ENCODE data around the gene ZNF605. TPM values are rescaled to one million over a fixed set of nuclear protein-coding genes. Genes with fewer than 3 reads are reported as not detected.

ZNF605 gene
- total RNA-seq (2021; ENCODE audit: unreplicated experiment) (20.6 TPM), Bru-seq, nascent RNA (percentile 79 among the genes with signal in this experiment), BruChase-seq, experiment 1, labeled RNA remaining after a 2-hour chase (percentile 90 among the genes with signal in this experiment), BruChase-seq, experiment 2, labeled RNA remaining after a 6-hour chase (percentile 88 among the genes with signal in this experiment)
- 6.7 TPM for polyA plus RNA-seq (2012; ENCODE audit: insufficient read length)
- long read RNA-seq, full-length matches to known transcripts, result 11 of 20 reads
- long read RNA-seq, partial matches to known transcripts, result 0 of 20 reads
- long read RNA-seq, other reads (novel, unspliced or antisense), result 9 of 20 reads

GRCh38 chr12:132956011-132956788 lies at the start of gene ZNF605:
TSS of gene ZNF605 (minus strand) at chr12:132956306. CDS start at chr12:132945635, 10,671 bp downstream.
- Histone ChIP-seq H3K36me3 (ENCODE audit: control insufficient read depth, insufficient read depth, low read length) (no peaks in the 10 kb centered on the region), H3K9me3 (ENCODE audit: control insufficient read depth, insufficient read depth, low read depth, low read length) (peaks cover 20% of the 10 kb centered on the region; the same call in 1 of the 2 replicates), H3K4me3 (ENCODE audit: low read depth in 2 of 2, low read length in 2 of 2) (peak within 1 kb of the TSS; percentile 82 to 85), H3K27me3 (ENCODE audit: control insufficient read depth, insufficient read depth, low read length) (no peaks in the 10 kb centered on the region), H3K27ac (ENCODE audit: low read length) (peak within 1 kb of the TSS; percentile 93), H3K4me1 (ENCODE audit: control insufficient read depth, insufficient read depth, low read length) (0 out of 2 replicates have a peak, but pooled peaks cover 6% of the 10 kb centered on the region)
- peak; percentile 10 for DNase-seq (ENCODE audit: low read depth, low spot score)
- POLR2A ChIA-PET, result no interaction called here
- in situ Hi-C loops (cut with HindIII; ENCODE audit: low pct_unique_long_range_greater_than_20kb, low sequenced_read_pairs) (no loop called here), intact Hi-C loops (cut with micrococcal nuclease; ENCODE audit: unreplicated experiment) (no loop called here)
- TF ChIP-seq SIN3A (IDR thresholded peaks at IDR 0.05; ENCODE audit: borderline replicate concordance, insufficient read depth, low read depth, low read length) (0 out of 2 replicates have a peak, but pooled peaks have one; percentile 1), TCF7L2 (IDR thresholded peaks at IDR 0.05; ENCODE audit: low read depth, low read length) (no peak), REST (IDR thresholded peaks at IDR 0.05; ENCODE audit: insufficient read depth in 1 of 2, low read depth in 2 of 2, low read length in 1 of 2) (no peak), POLR2AphosphoS5 (IDR thresholded peaks at IDR 0.05; ENCODE audit: low read depth, low read length) (no peak), CTCF (IDR thresholded peaks at IDR 0.05) (no peak)
- no TSS peak for BruUV-seq (replicated peaks)
- peak; percentile 92 for ATAC-seq
- CTCF ChIA-PET, result interaction anchor here (0.6 kb wide), 1 partner anchor 20 kb away, joined by 5 read pairs; no protein-coding TSS in a partner anchor

- no peak overlapping the region for H3K4me3 ChIP-seq (ENCODE audit: low read depth in 2 of 2, low read length in 2 of 2)
- DNase-seq (ENCODE audit: low read depth, low spot score) (no peak), ATAC-seq (no peak)
- H3K9me3 ChIP-seq (ENCODE audit: control insufficient read depth, insufficient read depth, low read depth, low read length), result peaks cover 55% of the 10 kb centered on the region
- ChIA-PET POLR2A (no interaction called here), CTCF (no interaction called here)
- no peak overlapping the region for H3K27ac ChIP-seq (ENCODE audit: low read length)
- no peaks in the 10 kb centered on the region for H3K4me1 ChIP-seq (ENCODE audit: control insufficient read depth, insufficient read depth, low read length)
- intact Hi-C loops (cut with micrococcal nuclease; ENCODE audit: unreplicated experiment), result no loop called here
- no peak for TF ChIP-seq SIN3A (IDR thresholded peaks at IDR 0.05; ENCODE audit: borderline replicate concordance, insufficient read depth, low read depth, low read length)
- TF ChIP-seq REST (IDR thresholded peaks at IDR 0.05; ENCODE audit: insufficient read depth in 1 of 2, low read depth in 2 of 2, low read length in 1 of 2), result no peak
- no peak for TF ChIP-seq CTCF (IDR thresholded peaks at IDR 0.05)
- no peak for TF ChIP-seq POLR2AphosphoS5 (IDR thresholded peaks at IDR 0.05; ENCODE audit: low read depth, low read length)
- TF ChIP-seq TCF7L2 (IDR thresholded peaks at IDR 0.05; ENCODE audit: low read depth, low read length), result no peak
- H3K36me3 ChIP-seq (ENCODE audit: control insufficient read depth, insufficient read depth, low read length), result no peaks in the 10 kb centered on the region
- H3K27me3 ChIP-seq (ENCODE audit: control insufficient read depth, insufficient read depth, low read length), result no peaks in the 10 kb centered on the region
- in situ Hi-C loops (cut with HindIII; ENCODE audit: low pct_unique_long_range_greater_than_20kb, low sequenced_read_pairs), result no loop called here
- BruUV-seq (replicated peaks), result no TSS peak
These were observed 42.6 kb upstream of the ZNF605 start for GRCh38 chr12:132998741-132999140.

All from Panc1 (cell line).